Coronary artery (tissue), 2 donors: Measurements from ENCODE around the gene NRDE2.
A peak's percentile ranks its signal among the peaks of the same experiment; 100 is the strongest.

Source experiments
- DNase-seq: peaks from one replicate; pipeline ENCODE4 v3.0.0-alpha.2; 2017; ENCODE audit warnings: low spot score
- H3K27ac ChIP-seq, 2 donors: fragments of 200-600 bp; sonication (generic); one replicate each; pipeline ENCODE4 v1.5.1; 2016 to 2019
- H3K4me3 ChIP-seq: fragments of 200-600 bp; sonication (generic); 2 replicates; pipeline ENCODE4 v1.5.1; 2016; ENCODE audit warnings: mild to moderate bottlenecking, moderate library complexity
- TF ChIP-seq, protein P1 (sequence below): fragments of 200-600 bp; sonication (generic); IDR thresholded peaks from one replicate; pipeline ENCODE4 v1.5.1; 2019; ENCODE audit warnings: antibody characterized with exemption

Gene NRDE2

DNA sequence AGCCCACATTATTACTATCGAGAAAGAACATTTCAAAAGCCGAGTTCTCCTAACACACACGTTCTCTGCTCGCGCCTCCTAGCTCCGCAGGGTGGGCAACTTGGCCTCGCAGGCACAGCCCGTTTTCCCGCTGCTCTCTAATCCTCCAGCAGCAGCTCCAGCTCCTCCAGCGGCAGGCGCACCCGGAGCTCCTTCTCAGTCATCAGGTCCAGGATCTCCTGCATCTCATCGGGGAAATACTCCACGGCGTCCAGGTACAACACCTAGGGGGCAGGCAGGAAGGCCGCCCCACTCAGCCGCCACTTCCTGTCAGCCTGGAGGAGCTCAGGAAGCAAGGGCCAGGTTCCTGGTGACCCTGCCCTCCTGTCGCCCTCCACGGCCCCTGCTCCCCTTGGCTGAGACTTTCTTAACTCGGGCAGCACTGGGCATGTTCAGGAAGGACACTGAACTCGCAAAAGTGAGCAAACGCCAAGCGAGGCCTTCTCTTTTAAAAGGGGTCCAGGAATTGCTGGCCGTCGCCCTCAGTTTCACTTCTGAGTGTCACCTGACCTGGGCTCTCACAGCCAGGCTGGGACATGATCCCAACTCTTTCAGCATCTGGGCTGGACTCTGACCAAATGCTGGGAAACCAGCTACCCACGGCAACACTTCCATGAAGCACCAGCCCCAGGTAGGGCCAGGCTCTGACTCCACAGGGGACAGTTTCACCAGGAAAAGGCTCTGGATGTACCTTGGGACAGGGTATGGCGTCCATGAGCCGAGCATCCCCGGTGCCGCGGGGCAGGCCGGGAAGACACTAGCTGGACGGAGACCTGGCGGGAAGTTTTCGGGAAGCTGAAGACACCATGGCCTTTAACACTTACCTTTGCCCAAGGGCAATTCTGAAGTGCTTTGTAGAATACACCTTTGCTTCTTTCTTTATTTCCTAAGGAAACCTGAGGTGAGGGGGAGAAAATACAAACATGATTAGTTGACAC lies 53.3 kb downstream of the NRDE2 start:
- Histone ChIP-seq H3K27ac (no peak overlapping the region), H3K4me3 (no peak overlapping the region)
- TF ChIP-seq, protein P1, sequence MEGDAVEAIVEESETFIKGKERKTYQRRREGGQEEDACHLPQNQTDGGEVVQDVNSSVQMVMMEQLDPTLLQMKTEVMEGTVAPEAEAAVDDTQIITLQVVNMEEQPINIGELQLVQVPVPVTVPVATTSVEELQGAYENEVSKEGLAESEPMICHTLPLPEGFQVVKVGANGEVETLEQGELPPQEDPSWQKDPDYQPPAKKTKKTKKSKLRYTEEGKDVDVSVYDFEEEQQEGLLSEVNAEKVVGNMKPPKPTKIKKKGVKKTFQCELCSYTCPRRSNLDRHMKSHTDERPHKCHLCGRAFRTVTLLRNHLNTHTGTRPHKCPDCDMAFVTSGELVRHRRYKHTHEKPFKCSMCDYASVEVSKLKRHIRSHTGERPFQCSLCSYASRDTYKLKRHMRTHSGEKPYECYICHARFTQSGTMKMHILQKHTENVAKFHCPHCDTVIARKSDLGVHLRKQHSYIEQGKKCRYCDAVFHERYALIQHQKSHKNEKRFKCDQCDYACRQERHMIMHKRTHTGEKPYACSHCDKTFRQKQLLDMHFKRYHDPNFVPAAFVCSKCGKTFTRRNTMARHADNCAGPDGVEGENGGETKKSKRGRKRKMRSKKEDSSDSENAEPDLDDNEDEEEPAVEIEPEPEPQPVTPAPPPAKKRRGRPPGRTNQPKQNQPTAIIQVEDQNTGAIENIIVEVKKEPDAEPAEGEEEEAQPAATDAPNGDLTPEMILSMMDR: no peak
- peak; percentile 2 for DNase-seq

DNA sequence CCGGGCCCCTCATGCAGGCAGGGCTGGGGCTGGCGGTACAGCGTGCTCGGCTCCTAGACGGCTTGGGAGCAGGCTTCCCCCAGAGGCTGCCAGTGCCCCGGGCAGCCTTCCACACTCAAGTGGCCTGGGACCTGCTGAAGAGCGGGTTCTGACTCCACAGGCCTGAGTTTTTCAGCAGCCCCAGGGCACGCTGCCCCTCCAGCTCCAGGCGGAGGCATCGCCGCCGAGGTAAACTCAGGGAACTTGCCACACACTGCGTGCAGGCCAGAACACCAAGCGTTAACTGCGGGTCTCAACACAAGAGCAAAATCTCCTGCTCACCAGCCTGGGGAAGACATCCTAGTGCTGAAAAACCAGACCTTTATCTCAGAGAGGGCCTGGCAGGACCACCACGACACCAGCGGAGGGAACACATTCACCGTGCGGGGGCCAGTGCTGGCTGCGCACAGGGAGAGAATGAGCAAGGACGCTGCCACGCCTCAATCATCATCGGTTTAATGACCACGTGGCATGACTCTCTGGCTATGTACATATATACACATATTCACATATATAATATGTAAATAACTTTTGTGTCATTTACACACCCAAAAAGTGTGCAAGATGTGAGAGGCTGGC lies 54.1 kb downstream of the NRDE2 start:
- TF ChIP-seq, protein P1: no peak
- no peak for DNase-seq
- H3K27ac ChIP-seq: no peak overlapping the region
- H3K4me3 ChIP-seq: no peak overlapping the region

DNA sequence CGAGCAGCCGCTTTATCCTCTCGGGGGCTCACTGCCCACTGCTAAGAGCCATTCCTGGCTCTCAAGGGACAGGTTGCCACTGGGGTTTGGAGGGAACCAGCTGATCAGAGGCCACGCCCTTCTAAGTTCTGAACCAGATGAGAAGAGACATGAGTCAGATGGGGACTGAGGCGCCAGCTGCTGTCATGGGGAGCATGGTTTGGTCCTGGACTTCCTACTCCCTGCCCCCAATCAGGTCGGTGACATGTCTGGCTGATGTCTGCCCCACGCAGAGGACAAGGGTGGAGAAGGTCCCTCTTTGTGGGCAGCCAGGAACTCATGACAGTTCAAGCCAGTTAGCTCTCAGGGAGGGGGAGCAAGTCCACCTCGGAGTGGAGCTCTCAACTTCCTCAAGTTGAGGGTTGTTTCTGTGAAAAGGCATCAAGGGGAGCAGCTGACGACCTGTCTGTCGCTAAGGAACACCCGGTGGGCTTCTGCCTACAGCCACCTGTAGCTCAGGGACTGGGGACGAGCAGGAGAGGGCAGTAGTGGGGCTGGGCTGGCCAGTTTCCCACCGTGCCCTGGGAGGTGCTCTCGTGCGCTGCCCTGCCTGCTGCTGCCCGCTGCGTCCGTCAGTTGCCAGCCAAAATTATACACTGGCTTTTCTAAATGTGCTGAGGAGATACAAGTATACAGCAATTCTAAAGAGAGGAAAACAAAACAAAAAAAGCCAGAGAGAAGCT lies 54.9 kb downstream of the NRDE2 start:
- Histone ChIP-seq H3K4me3 (no peak overlapping the region), H3K27ac (no peak overlapping the region)
- DNase-seq: no peak
- TF ChIP-seq, protein P1: no peak

DNA sequence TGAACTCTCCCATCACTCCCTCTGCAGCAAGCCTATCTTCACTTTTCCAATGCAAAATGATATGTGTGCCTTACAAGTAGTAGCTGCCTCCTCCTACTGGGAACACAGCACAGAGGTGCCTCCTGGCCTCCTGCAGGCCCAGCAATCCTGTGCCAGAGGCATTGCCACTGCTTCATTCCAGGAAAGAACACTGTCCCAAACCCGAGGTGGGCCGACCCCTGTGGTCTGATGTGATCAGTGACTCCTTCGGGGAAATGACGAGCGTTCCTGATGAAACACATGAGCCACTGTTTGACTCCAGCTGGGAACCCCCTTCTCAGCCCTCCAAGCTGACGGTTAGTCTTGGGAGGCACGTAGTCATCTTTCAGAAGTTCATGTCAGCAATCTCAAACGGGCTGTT lies 55.9 kb downstream of the NRDE2 start:
- DNase-seq: no peak
- Histone ChIP-seq H3K27ac (peak overlapping the region; percentile 12 to 74), H3K4me3 (no peak overlapping the region)
- TF ChIP-seq, protein P1: no peak

DNA sequence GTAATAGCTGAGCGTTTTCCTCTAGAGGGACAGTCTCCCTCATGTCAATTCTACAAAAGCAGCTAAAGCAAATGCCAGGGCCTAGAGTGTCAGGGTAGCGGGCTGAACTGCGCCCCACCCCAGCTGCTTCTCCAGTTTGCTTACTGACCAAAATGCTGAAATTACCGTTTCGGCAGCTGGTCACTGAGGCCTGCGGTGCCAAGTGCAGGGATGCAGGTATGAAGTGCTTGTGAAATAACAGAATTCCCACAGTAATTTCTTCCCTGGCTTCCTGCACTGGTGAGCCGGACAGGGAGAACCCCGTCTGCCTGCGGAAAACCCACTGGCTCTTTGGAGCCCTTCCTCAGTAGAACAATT lies 56.3 kb downstream of the NRDE2 start:
- TF ChIP-seq, protein P1: no peak
- DNase-seq: no peak
- H3K4me3 ChIP-seq: no peak overlapping the region
- H3K27ac ChIP-seq: peak overlapping the region; percentile 12 to 74

DNA sequence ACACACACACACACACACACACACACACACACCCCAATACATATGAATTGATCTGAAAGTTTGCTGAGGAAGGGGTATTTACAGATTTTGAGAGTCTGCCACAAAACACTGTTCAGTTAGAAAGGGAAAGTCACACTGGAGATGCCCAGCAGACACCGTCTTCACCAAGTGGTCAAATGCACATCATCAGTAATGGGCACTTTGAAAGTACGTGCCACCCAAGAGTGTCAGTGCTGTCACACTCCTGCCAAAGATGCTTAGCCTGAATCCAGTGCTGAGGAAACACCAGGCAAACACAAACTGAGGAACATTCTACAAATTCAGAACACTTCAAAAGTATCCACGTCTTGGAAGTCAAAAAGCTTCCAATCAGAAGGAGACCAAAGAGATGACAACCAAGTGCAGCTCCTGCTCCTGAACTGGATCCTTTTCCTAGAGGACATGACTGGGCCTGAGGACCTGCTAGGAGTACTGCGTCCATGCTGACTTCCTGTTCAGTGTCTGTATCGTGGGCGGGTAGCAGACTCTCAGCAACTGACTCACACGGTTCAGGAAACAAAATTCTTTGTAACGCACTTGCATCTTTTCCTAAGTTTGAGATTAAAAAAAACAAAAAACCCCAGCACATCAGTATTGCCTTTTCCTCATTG lies 56.8 kb downstream of the NRDE2 start:
- H3K27ac ChIP-seq: peak overlapping the region; percentile 12 to 74
- TF ChIP-seq, protein P1: no peak
- no peak for DNase-seq
- no peak overlapping the region for H3K4me3 ChIP-seq
